Activated naive CD4-positive, alpha-beta T cell treated with anti-CD3 and anti-CD28 coated beads, Interleukin-2, amount 50 U/mL, for 72 hours (primary cell): Measurements from ENCODE around the gene DES. TPM values are rescaled to one million over a fixed set of nuclear protein-coding genes. Genes with fewer than 3 reads are reported as not detected.
A peak's percentile ranks its signal among the peaks of the same experiment; 100 is the strongest.

Experiments used
- ATAC-seq, 2 donors: fragments of 150-1000 bp; cut with Tn5 transposase; 2 replicates each; pipeline ENCODE4 v1.10.0; 2021; ENCODE audit warnings: mild to moderate bottlenecking in 2 of 2, moderate library complexity in 2 of 2
- DNase-seq, 2 donors: peaks; one replicate each; pipeline ENCODE4 v3.0.0; 2021 to 2022; ENCODE audit warnings: low spot score in 2 of 2
- H3K27ac Mint-ChIP-seq, 2 donors: one replicate each; pipeline ENCODE4 v1.8.0; 2022; ENCODE audit warnings: mild to moderate bottlenecking in 2 of 2, mixed read lengths in 2 of 2
- H3K36me3 Mint-ChIP-seq, 2 donors: one replicate each; pipeline ENCODE4 v1.8.0; 2022; ENCODE audit warnings: mixed read lengths in 2 of 2
- H3K9me3 Mint-ChIP-seq, 2 donors: one replicate each; pipeline ENCODE4 v1.8.0; 2022; ENCODE audit warnings: mixed read lengths in 2 of 2
- total RNA-seq, 2 donors: library from RNA; stranded (reverse); gene quantifications; one replicate each; pipeline ENCODE4 v1.2.3, GENCODE V29; 2022

Gene DES
- total RNA-seq, 2 donors from 2014 or later = not detected

- no peak for DNase-seq
- ATAC-seq = no peak
- peaks cover 0 to 5% of the 10 kb centered on the region in 2 donors for H3K36me3 Mint-ChIP-seq
- H3K9me3 Mint-ChIP-seq = no peaks in the 10 kb centered on the region
- H3K27ac Mint-ChIP-seq = no peak overlapping the region
Observed at GRCh38 chr2:219408631-219409030, 9.5 kb upstream of the DES start.

GRCh38 chr2:219409619-219410018, 8.6 kb upstream of the DES start:
- Mint-ChIP-seq H3K9me3 (no peaks in the 10 kb centered on the region), H3K27ac (peak overlapping the region in 1 of 2 donors; percentile 37), H3K36me3 (peaks cover 0 to 5% of the 10 kb centered on the region in 2 donors)
- DNase-seq (no peak), ATAC-seq (no peak)

GRCh38 chr2:219410390-219410789, 7.8 kb upstream of the DES start:
- no peak overlapping the region for H3K27ac Mint-ChIP-seq
- peaks cover 0 to 5% of the 10 kb centered on the region in 2 donors for H3K36me3 Mint-ChIP-seq
- ATAC-seq (no peak), DNase-seq (no peak)
- no peaks in the 10 kb centered on the region for H3K9me3 Mint-ChIP-seq

DNA sequence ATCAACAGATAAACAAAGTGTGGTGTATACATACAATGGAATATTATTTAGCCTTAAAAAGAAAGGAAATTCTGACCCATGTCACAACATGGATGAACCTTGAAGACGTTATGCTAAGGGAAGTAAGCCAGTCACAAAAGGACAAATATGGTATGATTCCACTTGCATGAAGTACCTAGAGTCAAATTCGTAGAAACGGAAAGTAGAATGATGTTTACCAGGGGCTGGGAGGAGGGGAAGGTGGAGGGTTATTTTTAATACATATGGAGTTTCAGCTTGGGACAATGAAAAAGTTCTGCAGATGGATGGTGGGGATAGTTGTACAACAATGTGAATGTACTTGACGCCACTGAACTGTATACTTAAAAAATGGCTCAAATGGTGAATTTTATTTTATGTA, 3.3 kb upstream of the DES start:
- H3K36me3 Mint-ChIP-seq = peaks cover 0 to 5% of the 10 kb centered on the region in 2 donors
- H3K27ac Mint-ChIP-seq = no peak overlapping the region
- ATAC-seq (no peak), DNase-seq (no peak)
- H3K9me3 Mint-ChIP-seq = no peaks in the 10 kb centered on the region

DNA sequence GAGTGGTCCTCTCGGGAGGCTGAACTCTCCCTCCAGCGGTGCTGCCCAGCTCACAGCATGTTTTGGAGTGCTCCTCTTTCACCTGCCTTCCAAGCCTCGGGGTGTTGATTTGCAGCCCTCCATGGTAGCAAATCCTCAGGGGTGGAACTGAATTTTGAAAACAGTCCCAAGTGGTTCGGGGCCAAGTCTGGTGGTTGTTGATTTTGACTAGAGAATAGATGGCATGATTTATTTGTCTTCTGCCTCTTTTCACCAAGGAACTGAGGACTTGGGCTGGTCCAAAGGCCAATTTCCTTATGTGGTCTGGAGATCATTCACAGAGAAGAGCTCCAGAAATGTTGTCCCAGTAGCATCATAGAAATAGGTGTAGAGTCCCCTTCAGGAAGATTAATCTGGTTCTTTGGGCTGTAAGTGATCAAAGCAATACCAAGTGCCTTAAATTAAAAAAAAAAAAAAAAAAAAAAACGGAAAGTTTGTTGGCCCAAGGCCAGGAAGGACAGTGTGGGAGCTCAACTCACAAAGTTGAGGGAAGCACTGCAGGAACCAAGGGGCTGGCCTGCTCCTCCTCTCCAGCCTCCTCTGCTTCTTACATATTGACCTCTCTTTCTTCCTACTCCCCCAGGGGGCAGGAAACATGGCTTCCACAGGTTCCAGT, 2.5 kb upstream of the DES start:
- Mint-ChIP-seq H3K36me3 (peaks cover 0 to 5% of the 10 kb centered on the region in 2 donors), H3K9me3 (no peaks in the 10 kb centered on the region), H3K27ac (no peak overlapping the region)
- DNase-seq (no peak), ATAC-seq (no peak)

GRCh38 chr2:219416235-219416602, 2.0 kb upstream of the DES start:
- no peak for ATAC-seq
- DNase-seq = no peak
- H3K36me3 Mint-ChIP-seq = peaks cover 0 to 5% of the 10 kb centered on the region in 2 donors
- H3K27ac Mint-ChIP-seq = no peak overlapping the region
- no peaks in the 10 kb centered on the region for H3K9me3 Mint-ChIP-seq

DNA sequence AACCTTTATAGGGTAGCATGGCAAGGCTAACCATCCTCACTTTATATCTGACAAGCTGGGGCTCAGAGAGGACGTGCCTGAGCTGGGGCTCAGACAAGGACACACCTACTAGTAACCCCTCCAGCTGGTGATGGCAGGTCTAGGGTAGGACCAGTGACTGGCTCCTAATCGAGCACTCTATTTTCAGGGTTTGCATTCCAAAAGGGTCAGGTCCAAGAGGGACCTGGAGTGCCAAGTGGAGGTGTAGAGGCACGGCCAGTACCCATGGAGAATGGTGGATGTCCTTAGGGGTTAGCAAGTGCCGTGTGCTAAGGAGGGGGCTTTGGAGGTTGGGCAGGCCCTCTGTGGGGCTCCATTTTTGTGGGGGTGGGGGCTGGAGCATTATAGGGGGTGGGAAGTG, 1.2 kb upstream of the DES start:
- Mint-ChIP-seq H3K9me3 (no peaks in the 10 kb centered on the region), H3K27ac (no peak overlapping the region), H3K36me3 (peaks cover 0 to 5% of the 10 kb centered on the region in 2 donors)
- DNase-seq (no peak), ATAC-seq (peak in 1 of 2 donors; percentile 11)

GRCh38 chr2:219417374-219417773, 803 bp upstream of the DES start:
- no peaks in the 10 kb centered on the region for H3K9me3 Mint-ChIP-seq
- peaks cover 0 to 2% of the 10 kb centered on the region in 2 donors for H3K36me3 Mint-ChIP-seq
- ATAC-seq (no peak), DNase-seq (no peak)
- H3K27ac Mint-ChIP-seq = no peak overlapping the region

GRCh38 chr2:219419012-219419324, 791 bp downstream of the DES start:
- Mint-ChIP-seq H3K36me3 (no peaks in the 10 kb centered on the region), H3K27ac (no peak overlapping the region), H3K9me3 (no peaks in the 10 kb centered on the region)
- DNase-seq (no peak), ATAC-seq (no peak)

DNA sequence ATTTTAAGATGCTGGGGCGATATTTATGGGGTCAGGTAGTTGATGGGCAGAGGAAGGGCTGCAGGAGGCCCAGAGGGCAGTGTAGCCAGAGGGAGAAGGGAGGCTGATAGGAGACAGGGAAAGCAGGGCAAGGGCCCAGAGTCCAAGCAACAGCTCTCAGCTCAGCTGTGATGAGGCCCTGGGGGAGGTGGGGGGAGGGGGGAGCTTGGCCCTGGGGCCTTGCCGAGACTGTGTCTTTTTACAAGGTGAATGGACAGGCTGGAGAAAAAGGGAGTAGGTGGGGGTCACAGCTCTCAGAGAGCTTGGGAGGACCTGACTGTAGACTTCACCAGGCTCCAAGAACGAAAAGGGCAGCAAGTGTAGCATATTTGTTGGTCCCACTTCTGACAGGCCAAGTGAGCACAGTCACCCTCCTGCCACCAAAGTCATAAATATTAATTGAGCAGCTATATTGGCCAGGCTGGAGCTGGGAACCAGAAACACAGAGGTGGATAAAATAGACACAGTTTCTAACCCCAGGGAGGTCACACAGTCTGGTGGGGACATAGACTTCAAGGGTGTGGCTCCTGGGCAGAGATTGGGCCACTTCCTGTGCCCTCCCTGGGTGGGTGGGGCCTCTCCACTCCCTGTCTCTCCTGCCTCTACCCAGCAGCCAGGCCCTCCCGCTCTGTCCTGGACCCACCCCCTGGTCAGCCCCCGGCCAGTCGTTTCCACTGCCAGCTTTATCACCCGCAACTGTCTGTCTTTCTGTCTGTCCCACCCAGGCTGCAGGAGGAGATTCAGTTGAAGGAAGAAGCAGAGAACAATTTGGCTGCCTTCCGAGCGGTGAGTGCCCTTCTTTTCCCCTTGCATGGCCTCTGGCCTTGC, 1.4 kb downstream of the DES start:
- no peaks in the 10 kb centered on the region for H3K9me3 Mint-ChIP-seq
- no peaks in the 10 kb centered on the region for H3K36me3 Mint-ChIP-seq
- no peak for ATAC-seq
- no peak overlapping the region for H3K27ac Mint-ChIP-seq
- no peak for DNase-seq

DNA sequence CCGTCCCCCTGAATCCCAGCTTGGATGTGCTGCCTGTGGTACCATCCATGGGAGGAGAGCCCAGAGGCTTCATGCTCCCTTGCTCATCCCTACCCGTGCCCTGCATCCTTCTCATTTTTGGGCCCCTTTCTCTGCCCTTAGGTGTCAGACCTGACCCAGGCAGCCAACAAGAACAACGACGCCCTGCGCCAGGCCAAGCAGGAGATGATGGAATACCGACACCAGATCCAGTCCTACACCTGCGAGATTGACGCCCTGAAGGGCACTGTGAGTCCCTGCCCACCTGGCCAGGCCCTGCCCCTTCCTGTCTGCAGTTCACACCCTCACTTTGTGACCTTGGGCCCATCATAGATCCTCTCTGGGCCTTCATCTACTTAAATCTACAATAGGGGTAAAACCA, 2.5 kb downstream of the DES start:
- no peaks in the 10 kb centered on the region for H3K36me3 Mint-ChIP-seq
- no peak for ATAC-seq
- no peak overlapping the region for H3K27ac Mint-ChIP-seq
- no peaks in the 10 kb centered on the region for H3K9me3 Mint-ChIP-seq
- no peak for DNase-seq

DNA sequence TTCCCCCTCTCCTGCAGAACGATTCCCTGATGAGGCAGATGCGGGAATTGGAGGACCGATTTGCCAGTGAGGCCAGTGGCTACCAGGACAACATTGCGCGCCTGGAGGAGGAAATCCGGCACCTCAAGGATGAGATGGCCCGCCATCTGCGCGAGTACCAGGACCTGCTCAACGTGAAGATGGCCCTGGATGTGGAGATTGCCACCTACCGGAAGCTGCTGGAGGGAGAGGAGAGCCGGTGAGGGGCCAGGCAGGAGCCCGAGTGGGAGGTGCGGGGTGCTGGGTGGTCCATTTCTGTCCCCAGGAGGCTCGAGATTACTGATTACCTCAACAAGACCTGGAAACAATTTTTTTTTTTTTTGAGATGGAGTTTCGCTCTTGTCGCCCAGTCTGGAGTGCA, 3.1 kb downstream of the DES start:
- Mint-ChIP-seq H3K36me3 (no peaks in the 10 kb centered on the region), H3K27ac (no peak overlapping the region), H3K9me3 (no peaks in the 10 kb centered on the region)
- ATAC-seq = no peak
- DNase-seq = no peak

DNA sequence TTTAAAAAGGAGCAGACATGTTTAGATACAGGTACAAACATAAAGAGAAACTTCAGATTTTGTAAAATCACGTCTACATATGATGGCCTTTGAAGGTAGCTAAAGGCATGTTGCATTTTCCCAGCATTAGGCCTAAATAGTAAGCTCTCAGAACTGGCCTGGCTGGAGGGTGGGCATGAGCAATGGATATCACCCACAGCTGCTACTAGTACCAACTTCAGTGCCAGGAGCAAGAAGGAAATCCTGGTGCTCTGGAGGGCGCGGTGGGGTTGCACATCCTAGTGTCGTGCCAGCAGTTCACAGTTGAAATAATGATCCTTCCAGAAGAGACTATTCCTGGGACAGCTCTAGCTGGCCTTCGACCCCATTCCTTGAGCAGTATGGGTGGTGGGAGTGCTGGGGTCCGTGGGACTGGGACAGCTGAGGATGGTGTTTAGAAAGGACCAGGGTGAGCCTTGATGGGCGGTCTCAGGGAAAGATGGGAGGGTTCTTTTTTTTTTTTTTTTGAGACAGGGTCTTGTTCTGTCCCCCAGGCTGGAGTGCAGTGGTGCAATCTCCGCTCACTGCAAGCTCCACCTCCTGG, 4.9 kb downstream of the DES start:
- Mint-ChIP-seq H3K9me3 (no peaks in the 10 kb centered on the region), H3K27ac (no peak overlapping the region), H3K36me3 (no peaks in the 10 kb centered on the region)
- DNase-seq (no peak), ATAC-seq (no peak)

DNA sequence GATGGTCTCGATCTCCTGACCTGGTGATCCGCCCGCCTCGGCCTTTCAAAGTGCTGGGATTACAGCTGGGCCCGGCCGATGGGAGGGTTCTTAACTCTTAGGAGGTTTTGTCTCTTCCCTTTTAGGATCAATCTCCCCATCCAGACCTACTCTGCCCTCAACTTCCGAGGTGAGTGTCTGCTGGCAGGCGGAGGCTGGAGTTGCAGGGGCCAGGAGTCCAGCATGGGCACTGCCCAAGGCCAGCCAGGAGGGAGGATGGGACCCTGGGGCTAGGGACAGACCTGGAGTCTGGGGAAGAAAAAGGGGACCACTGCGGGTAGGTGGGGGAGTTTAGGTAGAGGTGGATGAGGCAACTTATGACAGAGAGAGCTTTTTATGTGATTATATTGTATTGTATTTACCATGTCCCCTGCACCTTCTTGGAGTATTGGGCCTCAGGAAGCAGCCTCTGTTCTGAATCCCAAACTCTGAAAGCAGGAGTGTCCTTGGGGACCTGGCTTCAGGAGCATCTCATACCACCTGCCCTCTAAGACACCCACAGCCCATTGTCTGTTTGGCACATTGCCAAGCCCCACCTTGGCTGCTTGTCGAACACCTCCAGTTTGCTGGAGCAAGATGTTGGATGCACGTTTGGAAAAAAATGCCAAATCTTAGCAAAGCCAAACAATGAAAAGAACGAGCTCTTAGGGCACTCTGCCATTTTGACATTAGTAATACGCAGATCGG, 5.6 kb downstream of the DES start:
- H3K27ac Mint-ChIP-seq = no peak overlapping the region
- H3K36me3 Mint-ChIP-seq = no peaks in the 10 kb centered on the region
- no peaks in the 10 kb centered on the region for H3K9me3 Mint-ChIP-seq
- no peak for DNase-seq
- ATAC-seq = no peak

GRCh38 chr2:219425238-219426067, 7.3 kb downstream of the DES start:
- no peak for DNase-seq
- H3K9me3 Mint-ChIP-seq = no peaks in the 10 kb centered on the region
- H3K36me3 Mint-ChIP-seq = no peaks in the 10 kb centered on the region
- ATAC-seq = no peak
- no peak overlapping the region for H3K27ac Mint-ChIP-seq

DNA sequence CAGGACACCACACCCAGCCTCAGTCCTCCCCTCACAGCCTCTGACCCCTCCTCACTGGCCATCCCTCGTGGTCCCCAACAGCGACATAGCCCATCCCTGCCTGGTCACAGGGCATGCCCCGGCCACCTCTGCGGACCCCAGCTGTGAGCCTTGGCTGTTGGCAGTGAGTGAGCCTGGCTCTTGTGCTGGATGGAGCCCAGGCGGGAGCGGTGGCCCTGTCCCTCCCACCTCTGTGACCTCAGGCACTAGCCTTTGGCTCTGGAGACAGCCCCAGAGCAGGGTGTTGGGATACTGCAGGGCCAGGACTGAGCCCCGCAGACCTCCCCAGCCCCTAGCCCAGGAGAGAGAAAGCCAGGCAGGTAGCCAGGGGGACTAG, 7.9 kb downstream of the DES start:
- DNase-seq = no peak
- Mint-ChIP-seq H3K27ac (no peak overlapping the region), H3K36me3 (no peaks in the 10 kb centered on the region), H3K9me3 (no peaks in the 10 kb centered on the region)
- no peak for ATAC-seq
